Stomach (tissue), 9 donors: ENCODE measurements around the gene EPB41L3. TPM values are rescaled to one million over a fixed set of nuclear protein-coding genes. Genes with fewer than 3 reads are reported as not detected.

Experiments used
- DNase-seq, 2 donors: peaks; one replicate each; pipeline versions ENCODE4 v3.0.0 to v3.0.0-alpha.2; 2013 to 2019
- H3K27ac ChIP-seq, 5 donors: fragments of 200-600 bp in 4 of 5; sonication (generic) in 4 of 5; one replicate each; pipeline ENCODE4 v1.5.1; 2013 to 2019; ENCODE audit warnings: mild to moderate bottlenecking in 1 of 5, moderate library complexity in 1 of 5
- H3K27me3 ChIP-seq, 3 donors: fragments of 200-600 bp; sonication (generic); one replicate each; pipeline ENCODE4 v1.5.1; 2017 to 2019; ENCODE audit warnings: mixed run types in 1 of 3
- H3K36me3 ChIP-seq, 4 donors: fragments of 200-600 bp; sonication (generic); 1 replicate in 3 of 4; 2 replicates in 1 of 4; pipeline ENCODE4 v1.5.1; 2016 to 2019
- H3K4me1 ChIP-seq, 4 donors: fragments of 200-600 bp; sonication (generic); one replicate each; pipeline ENCODE4 v1.5.1; 2016 to 2019
- H3K4me3 ChIP-seq, 4 donors: fragments of 200-600 bp; sonication (generic) in 3 of 4; one replicate each; pipeline ENCODE4 v1.5.1; 2016 to 2019; ENCODE audit warnings: mild to moderate bottlenecking in 1 of 4
- H3K9me3 ChIP-seq, 4 donors: fragments of 200-600 bp; sonication (generic); one replicate each; pipeline ENCODE4 v1.5.1; 2016 to 2019
- EP300 ChIP-seq: sonication (generic); formaldehyde crosslinking; IDR thresholded peaks from one replicate; pipeline ENCODE4 v1.6.1; 2017; ENCODE audit warnings: antibody characterized with exemption
- POLR2A ChIP-seq, 4 donors: fragments of 450-650 bp; IDR thresholded peaks; one replicate each; pipeline ENCODE4 v1.6.1; 2016; ENCODE audit warnings: antibody characterized with exemption in 4 of 4, control low read depth in 2 of 4, mild to moderate bottlenecking in 1 of 4, moderate library complexity in 1 of 4
- POLR2AphosphoS5 ChIP-seq, 3 donors: sonication (generic); formaldehyde crosslinking; IDR thresholded peaks; one replicate each; pipeline ENCODE4 v1.6.1; 2016; ENCODE audit warnings: antibody characterized with exemption in 3 of 3
- WGBS, 5 donors: extraction: QIAGEN DNeasy Blood & Tissue Kit in 3 of 5; methylation state at CpG; one replicate each; pipeline versions ENCODE4 v1.1.5 to v1.1.7; 2013 to 2018; 5-methylcytosine and 5-hydroxymethylcytosine counted together
- intact Hi-C: fragments of 100-400 bp; cut with DNase I; formaldehyde crosslinking; loops from one replicate; pipeline ENCODE4 v1.15.1; 2023; ENCODE audit warnings: low total_unique reads
- polyA plus RNA-seq, 3 donors: library from polyadenylated mRNA; stranded (reverse); fragments of 200-250 nt; gene quantifications; one replicate each; pipeline ENCODE4 v1.2.3, GENCODE V29; 2013
- total RNA-seq, 5 donors: library from RNA; depleted of rRNA; stranded (reverse); fragments of >200 nt; gene quantifications; one replicate each; pipeline versions ENCODE4 v1.1.0 to v1.2.3, GENCODE V29; 2014 to 2016
- TF ChIP-seq, protein P1 (sequence below), 7 experiments: fragments of 450-650 bp in 4 of 7; fragments of 200-600 bp in 3 of 7; sonication (generic) in 3 of 7; IDR thresholded peaks; one replicate each; pipeline ENCODE4 v1.5.1; 2016 to 2019; ENCODE audit warnings: antibody characterized with exemption in 7 of 7, control low read depth in 2 of 7, mild to moderate bottlenecking in 1 of 7
- donor health status: healthy with polysubstance abuse.
- donor health status: Bipolar disorder and iron deficiency.
- donor health status: healthy.

EPB41L3 gene
- total and polyA plus RNA-seq, 8 donors: 3.5 to 120 (median 11.9) TPM

DNA sequence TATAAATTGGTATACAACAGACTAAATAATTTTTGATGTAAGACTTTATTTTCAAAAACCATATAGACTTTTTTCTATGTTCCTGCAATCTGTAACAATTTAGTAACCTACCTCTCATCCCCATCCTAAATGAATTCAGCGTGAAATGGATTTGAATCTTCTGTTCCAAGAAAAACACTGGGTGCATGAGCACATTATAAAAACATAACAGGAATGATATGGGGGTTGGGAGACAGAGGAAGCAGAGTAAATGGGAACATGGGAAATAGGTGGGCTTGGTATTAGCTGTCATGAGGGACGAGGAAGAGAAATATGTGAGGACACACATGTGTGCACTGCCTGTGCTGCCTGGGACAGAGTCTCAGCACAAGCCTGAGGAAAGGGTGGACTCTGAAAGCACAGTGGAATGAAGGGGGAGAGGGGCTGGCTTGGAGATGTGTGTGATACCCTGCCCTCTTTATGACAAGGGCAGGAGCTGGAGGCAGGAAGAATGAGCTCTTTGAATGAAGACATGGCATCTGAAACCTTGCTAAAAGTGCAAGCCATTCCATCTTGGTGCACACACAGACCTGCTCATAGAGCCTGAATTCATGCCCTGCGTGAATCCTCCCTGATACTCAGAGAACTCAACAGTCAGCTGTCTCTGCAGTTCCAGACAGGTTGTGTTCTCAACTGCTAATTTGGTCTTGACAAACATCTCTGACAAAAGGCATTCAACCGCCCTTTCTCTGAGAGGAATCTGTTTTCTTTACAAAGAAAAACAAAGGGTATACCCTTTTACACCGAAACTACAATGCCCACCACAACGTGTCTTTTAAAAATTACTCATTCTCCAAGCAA lies 66.6 kb downstream of the EPB41L3 start:
- H3K4me1 ChIP-seq: no peaks in the 10 kb centered on the region

DNA sequence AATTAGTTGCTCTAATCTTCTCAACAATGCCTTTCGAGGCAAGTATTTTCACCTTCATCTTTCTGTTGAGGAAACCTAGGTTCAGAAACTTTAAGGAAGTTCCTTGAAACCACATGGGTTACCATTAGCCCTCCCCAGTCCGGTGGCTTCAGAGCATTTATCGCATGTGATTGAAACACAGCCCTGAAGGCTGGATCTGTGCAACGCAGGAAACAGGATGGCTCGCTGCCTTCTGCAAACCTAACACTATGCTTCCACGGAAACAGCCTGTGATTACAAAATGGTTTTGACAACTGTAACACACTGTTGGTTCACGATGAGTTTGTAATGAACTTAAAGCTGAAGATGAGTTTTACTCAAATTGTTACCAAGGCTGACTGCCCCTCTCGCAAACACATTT lies 68.5 kb downstream of the EPB41L3 start:
- no peaks in the 10 kb centered on the region for H3K9me3 ChIP-seq
- DNase-seq: peak in 1 of 2 donors; percentile 26
- H3K27ac ChIP-seq: no peak overlapping the region
- 45 to 63% (median 62%) methylated on average over 8 of the region's 8 CpGs for WGBS, 5 donors
- peaks cover 0 to 6% (median 0%) of the 10 kb centered on the region in 4 donors for H3K36me3 ChIP-seq
- intact Hi-C loops: no loop called here
- no peaks in the 10 kb centered on the region for H3K4me1 ChIP-seq
- H3K4me3 ChIP-seq: no peak overlapping the region
- TF ChIP-seq POLR2A (IDR thresholded peaks at IDR 0.05): no peak
- TF ChIP-seq POLR2AphosphoS5 (IDR thresholded peaks at IDR 0.05): no peak
- TF ChIP-seq EP300: no peak
- TF ChIP-seq, protein P1, sequence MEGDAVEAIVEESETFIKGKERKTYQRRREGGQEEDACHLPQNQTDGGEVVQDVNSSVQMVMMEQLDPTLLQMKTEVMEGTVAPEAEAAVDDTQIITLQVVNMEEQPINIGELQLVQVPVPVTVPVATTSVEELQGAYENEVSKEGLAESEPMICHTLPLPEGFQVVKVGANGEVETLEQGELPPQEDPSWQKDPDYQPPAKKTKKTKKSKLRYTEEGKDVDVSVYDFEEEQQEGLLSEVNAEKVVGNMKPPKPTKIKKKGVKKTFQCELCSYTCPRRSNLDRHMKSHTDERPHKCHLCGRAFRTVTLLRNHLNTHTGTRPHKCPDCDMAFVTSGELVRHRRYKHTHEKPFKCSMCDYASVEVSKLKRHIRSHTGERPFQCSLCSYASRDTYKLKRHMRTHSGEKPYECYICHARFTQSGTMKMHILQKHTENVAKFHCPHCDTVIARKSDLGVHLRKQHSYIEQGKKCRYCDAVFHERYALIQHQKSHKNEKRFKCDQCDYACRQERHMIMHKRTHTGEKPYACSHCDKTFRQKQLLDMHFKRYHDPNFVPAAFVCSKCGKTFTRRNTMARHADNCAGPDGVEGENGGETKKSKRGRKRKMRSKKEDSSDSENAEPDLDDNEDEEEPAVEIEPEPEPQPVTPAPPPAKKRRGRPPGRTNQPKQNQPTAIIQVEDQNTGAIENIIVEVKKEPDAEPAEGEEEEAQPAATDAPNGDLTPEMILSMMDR (IDR thresholded peaks at IDR 0.05): no peak
- H3K27me3 ChIP-seq: no peaks in the 10 kb centered on the region

More for the DNA sequence above, 66.6 kb downstream of the EPB41L3 start:
- TF ChIP-seq POLR2A (IDR thresholded peaks at IDR 0.05) (no peak), EP300 (no peak), POLR2AphosphoS5 (IDR thresholded peaks at IDR 0.05) (no peak)
- TF ChIP-seq, protein P1 (IDR thresholded peaks at IDR 0.05): no peak
- Histone ChIP-seq H3K27me3 (no peaks in the 10 kb centered on the region), H3K27ac (no peak overlapping the region), H3K9me3 (peaks cover 0 to under 1% (median 0%) of the 10 kb centered on the region in 4 donors), H3K4me3 (no peak overlapping the region), H3K36me3 (peaks cover 0 to 6% (median 0%) of the 10 kb centered on the region in 4 donors)
- intact Hi-C loops: no loop called here
- WGBS, 5 donors: 64 to 76% (median 72%) methylated on average over 6 of the region's 6 CpGs
- no peak for DNase-seq

DNA sequence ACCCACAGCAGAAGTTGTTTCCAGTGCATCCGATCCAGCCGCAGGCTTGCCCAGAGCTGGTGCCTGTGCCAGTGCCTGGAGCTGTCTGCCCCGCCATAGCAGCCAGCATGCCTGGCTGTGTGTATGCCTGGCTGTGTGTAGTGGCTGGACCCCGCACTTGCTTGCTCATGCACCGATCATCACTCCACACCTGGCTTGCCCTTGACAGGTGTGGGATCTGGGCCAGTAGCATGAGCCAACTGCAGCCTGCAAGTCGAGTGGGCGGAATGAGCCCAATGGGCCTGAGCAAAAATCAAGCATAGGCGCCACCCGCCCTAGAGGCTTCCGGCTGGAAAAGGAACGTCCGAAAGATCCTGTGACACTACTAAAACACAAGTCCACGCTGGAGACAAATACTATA lies 74.5 kb downstream of the EPB41L3 start:
- intact Hi-C loops: no loop called here
- Histone ChIP-seq H3K27me3 (no peaks in the 10 kb centered on the region), H3K27ac (no peak overlapping the region), H3K4me1 (no peaks in the 10 kb centered on the region), H3K36me3 (peaks cover 0 to 2% (median 0%) of the 10 kb centered on the region in 4 donors), H3K9me3 (no peaks in the 10 kb centered on the region), H3K4me3 (no peak overlapping the region)
- WGBS, 5 donors: 86 to 98% (median 96%) methylated on average over 13 of the region's 13 CpGs
- no peak for DNase-seq
- TF ChIP-seq EP300: no peak
- no peak for TF ChIP-seq POLR2A (IDR thresholded peaks at IDR 0.05)
- TF ChIP-seq, protein P1 (IDR thresholded peaks at IDR 0.05): no peak
- no peak for TF ChIP-seq POLR2AphosphoS5 (IDR thresholded peaks at IDR 0.05)

DNA sequence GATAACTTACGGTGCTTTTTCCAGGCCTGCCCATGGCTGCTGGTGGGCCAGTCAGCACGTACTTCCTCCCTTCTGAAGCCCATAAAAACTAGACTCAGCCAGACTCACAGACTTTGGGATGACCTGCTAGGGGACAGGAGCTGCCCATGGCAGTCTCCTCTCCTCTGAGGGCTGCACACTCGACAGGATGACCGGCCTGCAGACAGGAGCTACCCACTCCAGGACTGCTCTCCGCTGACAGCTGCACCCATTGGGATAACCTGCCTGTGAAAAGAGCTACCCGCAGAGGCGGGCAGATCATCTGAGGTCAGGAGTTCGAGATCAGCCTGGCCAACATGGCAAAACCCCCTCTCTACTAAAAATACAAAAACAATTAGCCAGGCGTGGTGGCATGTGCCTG lies 75.4 kb downstream of the EPB41L3 start:
- WGBS, 5 donors: 78 to 89% (median 86%) methylated on average over 6 to 9 of the region's 9 CpGs
- H3K4me1 ChIP-seq: no peaks in the 10 kb centered on the region
- TF ChIP-seq, protein P1 (IDR thresholded peaks at IDR 0.05): no peak
- TF ChIP-seq POLR2AphosphoS5 (IDR thresholded peaks at IDR 0.05): no peak
- intact Hi-C loops: no loop called here
- H3K36me3 ChIP-seq: no peaks in the 10 kb centered on the region
- no peak for DNase-seq
- H3K4me3 ChIP-seq: no peak overlapping the region
- H3K27me3 ChIP-seq: no peaks in the 10 kb centered on the region
- no peak overlapping the region for H3K27ac ChIP-seq
- H3K9me3 ChIP-seq: no peaks in the 10 kb centered on the region
